Measurements from ENCODE around the gene CELF2.

GRCh38 chr10:11219431-11219830 lies 201.8 kb downstream of the CELF2 start:
- TF ChIP-seq, protein P1, sequence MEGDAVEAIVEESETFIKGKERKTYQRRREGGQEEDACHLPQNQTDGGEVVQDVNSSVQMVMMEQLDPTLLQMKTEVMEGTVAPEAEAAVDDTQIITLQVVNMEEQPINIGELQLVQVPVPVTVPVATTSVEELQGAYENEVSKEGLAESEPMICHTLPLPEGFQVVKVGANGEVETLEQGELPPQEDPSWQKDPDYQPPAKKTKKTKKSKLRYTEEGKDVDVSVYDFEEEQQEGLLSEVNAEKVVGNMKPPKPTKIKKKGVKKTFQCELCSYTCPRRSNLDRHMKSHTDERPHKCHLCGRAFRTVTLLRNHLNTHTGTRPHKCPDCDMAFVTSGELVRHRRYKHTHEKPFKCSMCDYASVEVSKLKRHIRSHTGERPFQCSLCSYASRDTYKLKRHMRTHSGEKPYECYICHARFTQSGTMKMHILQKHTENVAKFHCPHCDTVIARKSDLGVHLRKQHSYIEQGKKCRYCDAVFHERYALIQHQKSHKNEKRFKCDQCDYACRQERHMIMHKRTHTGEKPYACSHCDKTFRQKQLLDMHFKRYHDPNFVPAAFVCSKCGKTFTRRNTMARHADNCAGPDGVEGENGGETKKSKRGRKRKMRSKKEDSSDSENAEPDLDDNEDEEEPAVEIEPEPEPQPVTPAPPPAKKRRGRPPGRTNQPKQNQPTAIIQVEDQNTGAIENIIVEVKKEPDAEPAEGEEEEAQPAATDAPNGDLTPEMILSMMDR (IDR thresholded peaks at IDR 0.05; ENCODE audit: poor library complexity, severe bottlenecking): no peak
- TF ChIP-seq TAF1 (IDR thresholded peaks at IDR 0.05; ENCODE audit: low read depth): no peak
